ENCODE measurements around the gene SUPT7L.
A peak's percentile ranks its signal among the peaks of the same experiment; 100 is the strongest.
"Not testable (repeated sequence)": the region's sequence is repeated elsewhere in the genome, so short reads cannot be mapped to it uniquely, and the experiment has no call there.

The SUPT7L gene

DNA sequence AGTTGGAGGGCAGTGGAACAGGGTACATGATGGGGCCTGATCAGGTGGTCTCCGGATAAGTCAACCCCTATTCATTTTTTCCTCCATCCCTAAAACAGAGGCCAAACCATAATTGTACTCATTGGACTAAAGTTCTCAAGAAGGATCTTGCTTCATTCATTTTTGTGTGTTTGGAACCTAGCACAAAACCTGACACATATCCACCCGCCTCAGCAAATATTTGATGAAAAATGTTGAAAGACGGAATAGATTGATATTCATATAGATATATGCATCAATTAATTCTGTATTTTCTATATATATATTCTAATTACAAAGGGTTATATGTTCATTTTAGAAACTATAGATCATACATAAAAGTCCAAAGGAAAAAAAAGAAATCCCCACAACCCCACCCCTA lies 22.2 kb upstream of the SUPT7L start:
- TF ChIP-seq, protein P1, sequence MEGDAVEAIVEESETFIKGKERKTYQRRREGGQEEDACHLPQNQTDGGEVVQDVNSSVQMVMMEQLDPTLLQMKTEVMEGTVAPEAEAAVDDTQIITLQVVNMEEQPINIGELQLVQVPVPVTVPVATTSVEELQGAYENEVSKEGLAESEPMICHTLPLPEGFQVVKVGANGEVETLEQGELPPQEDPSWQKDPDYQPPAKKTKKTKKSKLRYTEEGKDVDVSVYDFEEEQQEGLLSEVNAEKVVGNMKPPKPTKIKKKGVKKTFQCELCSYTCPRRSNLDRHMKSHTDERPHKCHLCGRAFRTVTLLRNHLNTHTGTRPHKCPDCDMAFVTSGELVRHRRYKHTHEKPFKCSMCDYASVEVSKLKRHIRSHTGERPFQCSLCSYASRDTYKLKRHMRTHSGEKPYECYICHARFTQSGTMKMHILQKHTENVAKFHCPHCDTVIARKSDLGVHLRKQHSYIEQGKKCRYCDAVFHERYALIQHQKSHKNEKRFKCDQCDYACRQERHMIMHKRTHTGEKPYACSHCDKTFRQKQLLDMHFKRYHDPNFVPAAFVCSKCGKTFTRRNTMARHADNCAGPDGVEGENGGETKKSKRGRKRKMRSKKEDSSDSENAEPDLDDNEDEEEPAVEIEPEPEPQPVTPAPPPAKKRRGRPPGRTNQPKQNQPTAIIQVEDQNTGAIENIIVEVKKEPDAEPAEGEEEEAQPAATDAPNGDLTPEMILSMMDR (conservative IDR thresholded peaks at IDR 0.05), result no peak
- no peak for TF ChIP-seq ZFX (IDR thresholded peaks at IDR 0.05)
- no peak overlapping the region for H3K27ac ChIP-seq

DNA sequence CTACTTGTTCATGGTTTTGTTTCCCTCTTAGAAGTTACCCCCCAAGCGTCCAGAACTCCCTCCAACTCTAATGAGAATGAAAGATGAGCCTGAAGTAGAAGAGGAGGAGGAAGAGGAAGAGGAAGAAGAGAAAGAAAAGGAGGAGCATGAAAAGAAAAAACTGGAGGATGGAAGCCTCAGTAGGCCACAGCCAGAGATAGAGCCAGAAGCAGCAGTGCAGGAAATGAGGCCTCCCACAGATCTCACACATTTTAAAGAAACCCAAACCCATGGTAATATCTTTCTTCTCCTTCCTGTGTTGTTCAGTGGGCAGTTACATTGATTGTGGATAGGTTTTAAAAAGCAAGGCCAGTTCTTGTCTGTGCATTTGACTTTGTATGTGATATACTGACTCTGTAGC lies 21.6 kb upstream of the SUPT7L start:
- H3K27ac ChIP-seq, result not testable (repeated sequence)

DNA sequence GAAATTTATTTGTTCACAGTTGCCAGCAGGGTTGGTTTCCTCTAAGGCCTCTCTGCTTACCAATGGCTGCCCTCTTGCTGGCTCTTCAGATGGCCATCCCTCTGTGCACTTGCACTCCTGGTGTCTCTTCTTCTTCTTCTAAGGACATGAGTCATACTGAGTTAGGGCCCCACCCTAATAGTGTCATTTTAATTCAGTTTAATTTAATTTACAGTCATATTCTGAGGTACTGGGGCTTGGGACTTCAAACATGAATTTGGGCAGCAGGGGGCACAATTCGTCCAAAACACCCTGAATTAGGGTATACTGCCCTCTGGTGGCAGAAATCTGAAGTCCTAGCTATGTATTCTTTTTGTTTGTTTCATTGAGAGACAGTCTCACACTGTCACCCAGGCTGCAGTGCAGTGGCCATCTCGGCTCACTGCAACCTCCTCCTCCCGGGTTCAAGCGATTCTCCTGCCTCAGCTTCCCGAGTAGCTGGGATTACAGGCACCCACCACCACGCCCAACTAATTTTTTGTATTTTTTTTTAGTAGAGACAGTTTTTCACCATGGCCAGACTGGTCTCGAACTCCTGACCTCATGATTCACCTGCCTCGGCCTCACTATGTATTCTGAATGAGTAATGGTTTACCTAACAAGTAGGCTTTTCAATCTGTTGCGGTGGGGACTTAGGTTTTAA lies 20.1 kb upstream of the SUPT7L start:
- TF ChIP-seq ZFX (IDR thresholded peaks at IDR 0.05), result no peak
- TF ChIP-seq, protein P1 (conservative IDR thresholded peaks at IDR 0.05), result peak; percentile 96
- no peak overlapping the region for H3K27ac ChIP-seq

DNA sequence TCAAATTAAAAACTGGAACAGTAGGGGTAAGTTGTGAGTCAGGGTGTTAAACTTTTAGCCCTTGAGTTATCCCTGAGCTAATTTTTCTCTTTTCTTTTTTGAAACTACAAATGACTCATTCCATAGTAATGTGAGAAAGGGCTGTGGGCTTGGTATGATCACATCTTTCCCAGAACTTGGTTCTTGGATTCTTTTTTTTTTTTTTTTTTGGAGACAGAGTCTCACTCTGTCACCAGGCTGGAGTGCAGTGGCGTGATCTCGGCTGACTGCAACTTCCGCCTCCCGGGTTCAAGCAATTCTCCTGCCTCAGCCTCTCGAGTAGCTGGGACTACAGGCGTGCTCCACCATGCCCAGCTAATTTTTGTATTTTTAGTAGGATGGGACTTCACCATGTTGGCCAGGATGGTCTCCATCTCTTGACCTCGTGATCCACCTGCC lies 18.9 kb upstream of the SUPT7L start:
- not testable (repeated sequence) for H3K27ac ChIP-seq

DNA sequence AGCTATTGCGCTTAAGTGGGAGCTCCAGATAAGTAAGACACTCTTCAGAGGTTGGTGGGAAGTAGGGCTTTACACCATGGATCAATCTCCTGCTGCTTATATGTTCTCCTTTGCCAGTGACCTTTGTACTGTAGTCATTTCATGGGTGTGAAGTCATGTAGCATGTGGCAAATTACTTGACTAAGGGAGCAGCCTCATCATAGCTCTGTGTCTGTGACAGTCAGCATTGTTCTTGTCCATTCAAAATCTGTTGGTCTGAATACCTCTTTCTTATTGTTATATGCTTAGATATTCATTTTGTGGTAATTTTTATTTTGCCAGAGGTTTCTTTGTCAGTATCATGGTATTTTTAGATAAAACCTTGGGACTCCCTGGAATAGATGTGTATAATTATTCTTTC lies 18.4 kb upstream of the SUPT7L start:
- TF ChIP-seq, protein P1 (conservative IDR thresholded peaks at IDR 0.05), result no peak
- TF ChIP-seq ZFX (IDR thresholded peaks at IDR 0.05), result no peak
- no peak overlapping the region for H3K27ac ChIP-seq

DNA sequence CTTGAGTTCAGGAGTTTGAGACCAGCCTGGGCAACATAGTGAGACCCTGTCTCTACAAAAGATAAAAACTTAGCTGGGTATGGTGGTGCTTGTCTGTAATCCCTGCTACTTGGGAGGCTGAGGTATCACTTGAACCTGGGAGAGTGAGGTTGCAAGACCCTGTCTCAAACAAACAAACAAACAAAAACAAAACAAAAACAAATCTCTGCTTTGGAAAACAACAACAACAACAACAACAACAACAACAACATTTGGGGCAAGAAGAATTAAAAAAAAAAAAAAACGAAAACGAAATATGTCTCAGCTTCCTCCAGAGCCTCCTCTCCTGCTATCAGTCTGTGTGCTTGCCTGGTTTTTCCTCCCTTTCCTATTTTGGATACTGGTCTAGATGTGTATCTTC lies 17.2 kb upstream of the SUPT7L start:
- H3K27ac ChIP-seq, result no peak overlapping the region
- TF ChIP-seq ZFX (IDR thresholded peaks at IDR 0.05), result no peak
- TF ChIP-seq, protein P1 (conservative IDR thresholded peaks at IDR 0.05), result no peak

DNA sequence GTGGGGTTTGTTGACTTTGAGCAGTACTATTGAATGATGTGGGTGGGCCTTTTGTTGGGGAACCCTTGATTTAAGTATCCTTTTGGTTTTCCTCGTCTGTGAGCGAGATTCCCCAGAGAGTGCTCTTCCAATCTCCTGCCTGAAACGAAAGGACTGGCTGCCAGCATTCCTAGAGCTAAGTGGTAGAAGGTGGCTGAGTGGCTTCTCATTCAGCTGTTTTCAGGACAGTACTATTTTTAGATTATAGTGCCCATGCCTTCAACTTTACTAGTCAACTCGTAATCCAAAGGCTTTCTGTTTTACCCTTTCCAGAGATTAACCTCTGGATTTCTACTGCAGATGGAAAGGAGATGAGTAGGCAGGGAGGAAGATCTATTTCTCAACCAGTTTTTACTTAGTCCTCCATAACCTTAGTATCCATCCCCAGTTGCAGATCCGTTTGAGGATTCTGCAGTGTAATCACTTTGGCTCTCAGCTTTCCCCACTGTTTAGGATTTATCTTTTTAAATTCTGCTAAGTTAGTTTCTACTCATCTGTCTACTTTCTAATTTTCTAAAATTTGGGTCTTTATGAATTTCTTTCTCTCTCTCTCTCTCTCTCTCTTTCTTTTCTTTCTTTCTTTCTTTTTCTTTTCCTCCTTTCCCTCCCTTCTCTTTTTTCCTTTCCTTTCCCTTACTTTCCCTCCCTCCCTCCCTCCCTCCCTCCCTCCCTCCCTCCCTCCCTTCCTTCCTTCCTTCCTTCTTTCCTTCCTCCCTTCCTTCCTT lies 9.5 kb upstream of the SUPT7L start:
- H3K27ac ChIP-seq, result no peak overlapping the region
- TF ChIP-seq, protein P1 (conservative IDR thresholded peaks at IDR 0.05), result no peak
- no peak for TF ChIP-seq ZFX (IDR thresholded peaks at IDR 0.05)

DNA sequence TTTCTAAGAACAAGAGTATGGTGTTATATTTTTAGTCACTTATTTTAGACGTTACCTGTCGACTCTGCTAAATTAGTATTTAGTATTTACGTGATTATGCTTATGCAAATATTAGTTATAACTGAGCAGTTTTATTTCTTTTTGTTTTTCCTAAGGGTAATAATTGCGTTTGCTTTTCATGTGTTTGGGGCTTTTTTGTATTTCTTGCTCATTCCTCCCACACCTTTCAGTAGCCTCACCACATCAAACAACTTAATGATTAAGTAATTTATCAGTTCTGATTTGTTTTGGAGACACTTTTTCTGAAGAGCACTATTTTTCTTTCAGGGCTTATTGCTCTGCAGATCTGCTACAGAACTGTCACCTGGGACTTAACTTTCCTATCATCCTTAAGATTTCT lies 7.8 kb upstream of the SUPT7L start:
- H3K27ac ChIP-seq, result no peak overlapping the region
- no peak for TF ChIP-seq ZFX (IDR thresholded peaks at IDR 0.05)
- TF ChIP-seq, protein P1 (conservative IDR thresholded peaks at IDR 0.05), result no peak
